GM12878 (cell line): Measurements from ENCODE around the gene DHX38. TPM values are rescaled to one million over a fixed set of nuclear protein-coding genes. Genes with fewer than 3 reads are reported as not detected.
A peak's percentile ranks its signal among the peaks of the same experiment; 100 is the strongest.

Experiments used
- ATAC-seq: fragments of 200-7000 bp; cut with Tn5 transposase; 3 replicates; pipeline ENCODE4 v1.9.1; 2020; ENCODE audit warnings: mild to moderate bottlenecking, moderate library complexity
- BruUV-seq: library from RNA; stranded (reverse); fragments of 400-500 nt; replicated peaks from 2 replicates; lab custom pipeline; 2021; lab: Mats Ljungman, UMichigan
- CTCF ChIA-PET: fragments of 300-600 bp; sonication (Branson Sonifier 250); formaldehyde crosslinking; extraction: SDS; loops from one replicate; lab custom pipeline; 2021; ENCODE audit warnings: inconsistent platforms; lab: Yijun Ruan, JAX
- POLR2A ChIA-PET: fragments of 350-600 bp; formaldehyde crosslinking; extraction: SDS; loops from one replicate; lab custom pipeline; 2021; ENCODE audit warnings: inconsistent platforms; lab: Charles Lee
- RAD21 ChIA-PET: fragments of 300-600 bp; sonication (Branson Sonifier 250); formaldehyde crosslinking; loops from one replicate; lab custom pipeline; 2023; ENCODE audit warnings: antibody characterized with exemption; ENCODE audit not compliant: unreplicated experiment; lab: Charles Lee
- SMC1A ChIA-PET: fragments of 300-600 bp; sonication (Branson Sonifier 250); formaldehyde crosslinking; loops from one replicate; lab custom pipeline; 2023; ENCODE audit not compliant: unreplicated experiment, uncharacterized antibody; lab: Charles Lee
- DNase-seq: peaks from one replicate; pipeline ENCODE4 v3.0.0-alpha.2; 2011; ENCODE audit warnings: low read depth, low spot score
- FAIRE-seq: peaks from 3 replicates; lab custom pipeline; 2011; peaks lifted over from hg19 to GRCh38; lab: Jason Lieb, UNC
- H2AFZ ChIP-seq: 2 replicates; pipeline ENCODE4 v1.6.0; 2011; ENCODE audit warnings: low read depth, low read length, control low read depth; ENCODE audit not compliant: control insufficient read depth
- H3K27ac ChIP-seq: 2 replicates; pipeline ENCODE4 v1.5.1; 2011; ENCODE audit warnings: control low read depth; ENCODE audit not compliant: control insufficient read depth, insufficient read depth
- H3K27me3 ChIP-seq, 2 experiments: replicated peaks in 1 of 2; 2 replicates each; pipeline versions ENCODE4 v1.6.0 to v1.6.1; 2011; ENCODE audit warnings: low read length in 1 of 2; ENCODE audit not compliant: control insufficient read depth in 2 of 2, insufficient read depth in 2 of 2
- H3K36me3 ChIP-seq, 2 experiments: 2 replicates each; pipeline ENCODE4 v1.5.1; 2011; ENCODE audit warnings: low read length in 1 of 2; ENCODE audit not compliant: control insufficient read depth in 2 of 2, insufficient read depth in 2 of 2
- H3K4me1 ChIP-seq: 2 replicates; pipeline ENCODE4 v1.6.1; 2011; ENCODE audit warnings: mild to moderate bottlenecking, low read length, moderate library complexity, mixed read lengths; ENCODE audit not compliant: control insufficient read depth, insufficient read depth
- H3K4me2 ChIP-seq: 2 replicates; pipeline ENCODE4 v1.6.0; 2011; ENCODE audit warnings: control low read depth; ENCODE audit not compliant: control insufficient read depth, insufficient read depth
- H3K4me3 ChIP-seq: fragments of 200-600 bp; sonication (generic); 2 replicates; pipeline ENCODE4 v1.5.1; 2016
- H3K79me2 ChIP-seq: 2 replicates; pipeline ENCODE4 v1.6.0; 2011; ENCODE audit warnings: low read length; ENCODE audit not compliant: control insufficient read depth, insufficient read depth
- H3K9ac ChIP-seq: 2 replicates; pipeline ENCODE4 v1.8.0; 2011; ENCODE audit warnings: low read length, control low read depth, mixed read lengths; ENCODE audit not compliant: control insufficient read depth, insufficient read depth
- H3K9me3 ChIP-seq: replicated peaks from 3 replicates; pipeline ENCODE4 v1.5.1; 2011; ENCODE audit warnings: mild to moderate bottlenecking, low read length; ENCODE audit not compliant: control insufficient read depth, insufficient read depth
- H4K20me1 ChIP-seq: 2 replicates; pipeline ENCODE4 v1.6.0; 2011; ENCODE audit not compliant: control insufficient read depth, insufficient read depth
- ASH2L ChIP-seq: fragments of 300-600, 200-600 bp; sonication (generic); IDR thresholded peaks from 2 replicates; pipeline ENCODE4 v1.6.1; 2017; ENCODE audit warnings: low read depth, mild to moderate bottlenecking, borderline replicate concordance
- ATF3 ChIP-seq: IDR thresholded peaks from 2 replicates; pipeline ENCODE4 v1.6.1; 2011; ENCODE audit warnings: low read depth, mild to moderate bottlenecking, low read length, moderate library complexity, borderline replicate concordance; ENCODE audit errors: extremely low read depth
- BCL3 ChIP-seq: IDR thresholded peaks from 2 replicates; pipeline ENCODE4 v1.6.1; 2011; ENCODE audit warnings: borderline replicate concordance, low read depth, mild to moderate bottlenecking, moderate library complexity, low read length; ENCODE audit not compliant: insufficient read depth, poor library complexity, severe bottlenecking
- CHD4 ChIP-seq: fragments of 200-600 bp; sonication (generic); IDR thresholded peaks from 2 replicates; pipeline ENCODE4 v1.6.1; 2016; ENCODE audit warnings: mild to moderate bottlenecking
- E2F8 ChIP-seq: fragments of 450-650 bp; IDR thresholded peaks from 2 replicates; pipeline ENCODE4 v1.6.1; 2018; ENCODE audit warnings: mild to moderate bottlenecking, low read depth, moderate library complexity; ENCODE audit not compliant: partially characterized antibody
- EED ChIP-seq: sonication (generic); IDR thresholded peaks from 2 replicates; pipeline ENCODE4 v1.6.1; 2016; ENCODE audit warnings: antibody characterized with exemption, low read depth
- ELK1 ChIP-seq: IDR thresholded peaks from 2 replicates; pipeline ENCODE4 v1.6.1; 2012; ENCODE audit warnings: low read depth, low read length, improper control_type of control experiment
- NFYB ChIP-seq: IDR thresholded peaks from 2 replicates; pipeline ENCODE4 v1.6.1; 2011; ENCODE audit warnings: low read depth, mild to moderate bottlenecking, low read length, improper control_type of control experiment, moderate library complexity; ENCODE audit not compliant: insufficient read depth
- POLR2AphosphoS5 ChIP-seq: IDR thresholded peaks from 2 replicates; pipeline ENCODE4 v1.6.1; 2011; ENCODE audit warnings: mild to moderate bottlenecking, low read length, inconsistent platforms
- RB1 ChIP-seq: fragments of 450-650 bp; formaldehyde crosslinking; IDR thresholded peaks from 2 replicates; pipeline ENCODE4 v1.6.1; 2017; ENCODE audit warnings: mild to moderate bottlenecking, borderline replicate concordance
- SPI1 ChIP-seq: IDR thresholded peaks from 2 replicates; pipeline ENCODE4 v1.6.1; 2011; ENCODE audit warnings: low read depth, mild to moderate bottlenecking, low read length, moderate library complexity, borderline replicate concordance; ENCODE audit not compliant: insufficient read depth
- SREBF1 ChIP-seq: IDR thresholded peaks from 2 replicates; pipeline ENCODE4 v1.6.1; 2012; ENCODE audit warnings: mild to moderate bottlenecking, low read length
- TBL1XR1 ChIP-seq: IDR thresholded peaks from 2 replicates; pipeline ENCODE4 v1.6.1; 2012; ENCODE audit warnings: low read depth, low read length, improper control_type of control experiment
- ZNF24 ChIP-seq: fragments of 450-650 bp; IDR thresholded peaks from 2 replicates; pipeline ENCODE4 v1.6.1; 2017; ENCODE audit warnings: antibody characterized with exemption, mild to moderate bottlenecking
- ZNF274 ChIP-seq: IDR thresholded peaks from one replicate; pipeline ENCODE4 v1.8.0; 2011; ENCODE audit not compliant: insufficient read length, insufficient read depth
- WGBS: methylation state at CpG from one replicate; pipeline ENCODE4 v1.1.6; 2016; ENCODE audit warnings: low lambda C conversion rate; ENCODE audit not compliant: insufficient replicate concordance, insufficient coverage; ENCODE audit errors: missing lambda C conversion rate; 5-methylcytosine and 5-hydroxymethylcytosine counted together
- in situ Hi-C: fragments of 300-500 bp; cut with MboI; formaldehyde crosslinking; loops from 9 replicates; pipeline ENCODE4 v1.14.3; 2018; ENCODE audit warnings: mixed read lengths
- intact Hi-C: fragments of 100-400 bp; cut with micrococcal nuclease; formaldehyde crosslinking; loops from one replicate; pipeline ENCODE4 v1.14.2; 2022; ENCODE audit not compliant: unreplicated experiment
- polyA plus RNA-seq, 11 experiments: library from polyadenylated mRNA; depleted of rRNA in 4 of 11; unstranded in 6 of 11; stranded (reverse) in 5 of 11; fragments of >200 nt; fragmentation: Nextera tagmentation in 4 of 11; fragmentation: Illumina TruSeq in 1 of 11; extraction: Ambion mirVana in 4 of 11; extraction: Trizol in 1 of 11; gene quantifications; 1 replicate in 1 of 11; 2 replicates in 10 of 11; pipeline versions ENCODE4 v1.2.1 to v1.2.3, GENCODE V29; 2011 to 2016; ENCODE audit warnings: inconsistent platforms in 2 of 11, missing spikeins in 2 of 11, low read depth in 1 of 11
- total RNA-seq, 4 experiments: library from RNA; depleted of rRNA in 3 of 4; stranded (reverse); fragments of >200 nt in 3 of 4; fragmentation: Illumina TruSeq in 1 of 4; extraction: Trizol in 1 of 4; gene quantifications; 2 replicates each; pipeline versions ENCODE4 v1.2.1 to v1.2.3, GENCODE V29; 2013 to 2021

DHX38 gene
- total and polyA plus RNA-seq, 10 of the 15 experiments (the other 5 are each of a cell fraction or from before 2014, with no cell fraction given): 2.1 to 67.8 (median 43.2) TPM

- peak; percentile 77; the same call in 1 of the 2 replicates for TF ChIP-seq ELK1
- no peak for TF ChIP-seq ZNF24
- peak; percentile 48; the same call in 1 of the 2 replicates for TF ChIP-seq SPI1
- no peak for TF ChIP-seq TBL1XR1
- no peak for TF ChIP-seq ASH2L
- peak; percentile 73 for TF ChIP-seq NFYB
- TF ChIP-seq ZNF274: no peak
- no peak for TF ChIP-seq CHD4
- no peak for TF ChIP-seq RB1
- no peak for TF ChIP-seq ATF3
- no peak for TF ChIP-seq SREBF1
These were observed at the start of gene DHX38, which contains the start of gene TXNL4B (continued) for GRCh38 chr16:72093448-72094265.

- WGBS: 35% methylated on average over 6 of the region's 6 CpGs
- CTCF ChIA-PET: interaction anchor here (1.5 kb wide), 1 partner anchor 81 kb away, joined by 4 read pairs; no protein-coding TSS in a partner anchor
- no peaks in the 10 kb centered on the region for H3K36me3 ChIP-seq
- no peak overlapping the region for H3K27ac ChIP-seq
- no peaks in the 10 kb centered on the region for H3K27me3 ChIP-seq
- RAD21 ChIA-PET: no interaction called here
- no peak overlapping the region for H3K9ac ChIP-seq
- POLR2A ChIA-PET: no interaction called here
- no TSS peak for BruUV-seq
- H3K4me3 ChIP-seq: no peak overlapping the region
- SMC1A ChIA-PET: no interaction called here
- no peaks in the 10 kb centered on the region for H3K79me2 ChIP-seq
- FAIRE-seq (no peak), DNase-seq (no peak), ATAC-seq (no peak)
- intact Hi-C loops (no loop called here), in situ Hi-C loops (no loop called here)
- H3K4me1 ChIP-seq: no peaks in the 10 kb centered on the region
- no peaks in the 10 kb centered on the region for H3K9me3 ChIP-seq
- no peak overlapping the region for H2AFZ ChIP-seq
- no peaks in the 10 kb centered on the region for H4K20me1 ChIP-seq
- H3K4me2 ChIP-seq: no peak overlapping the region
- TF ChIP-seq POLR2AphosphoS5: no peak
- TF ChIP-seq BCL3: no peak
- TF ChIP-seq E2F8: no peak
- no peak for TF ChIP-seq EED
These were observed 49.4 kb upstream of the DHX38 start for GRCh38 chr16:72044296-72044695.
